Prostate gland (tissue), 2 donors: ENCODE data around the gene FAM174C. TPM values are rescaled to one million over a fixed set of nuclear protein-coding genes. Genes with fewer than 3 reads are reported as not detected.

ENCODE experiments used
- DNase-seq: peaks from one replicate; pipeline ENCODE4 v3.0.0-alpha.2; 2019; ENCODE audit warnings: low spot score
- H3K27ac ChIP-seq, 2 donors: fragments of 200-600 bp; sonication (generic); 2 replicates each; pipeline ENCODE4 v1.5.1; 2017 to 2019
- H3K27me3 ChIP-seq: fragments of 200-600 bp; sonication (generic); replicated peaks from 2 replicates; pipeline ENCODE4 v1.5.1; 2019; ENCODE audit not compliant: insufficient read depth
- H3K36me3 ChIP-seq, 2 donors: fragments of 200-600 bp; sonication (generic); 1 replicate in 1 of 2; 2 replicates in 1 of 2; pipeline versions ENCODE4 v1.5.1 to v1.8.1; 2017 to 2019
- H3K4me1 ChIP-seq: fragments of 200-600 bp; sonication (generic); replicated peaks from 2 replicates; pipeline ENCODE4 v1.5.1; 2019
- H3K4me3 ChIP-seq, 2 donors: fragments of 200-600 bp; sonication (generic); 2 replicates each; pipeline ENCODE4 v1.5.1; 2017 to 2019
- H3K9me3 ChIP-seq: fragments of 200-600 bp; sonication (generic); 2 replicates; pipeline ENCODE4 v1.5.1; 2017
- POLR2A ChIP-seq: fragments of 450-650 bp; IDR thresholded peaks from one replicate; pipeline ENCODE4 v1.6.1; 2016; ENCODE audit warnings: antibody characterized with exemption, mild to moderate bottlenecking
- POLR2AphosphoS5 ChIP-seq: sonication (generic); formaldehyde crosslinking; IDR thresholded peaks from one replicate; pipeline ENCODE4 v1.6.1; 2017; ENCODE audit warnings: antibody characterized with exemption
- WGBS: methylation state at CpG from one replicate; pipeline ENCODE4 v1.1.5; 2018; 5-methylcytosine and 5-hydroxymethylcytosine counted together
- intact Hi-C: fragments of 100-400 bp; cut with DNase I; formaldehyde crosslinking; loops from one replicate; pipeline ENCODE4 v1.14.2; 2022
- total RNA-seq, 2 donors: library from RNA; depleted of rRNA; stranded (reverse); fragments of >200 nt; gene quantifications; one replicate each; pipeline ENCODE4 v1.1.0, GENCODE V29; 2016
- TF ChIP-seq, protein P1 (sequence below), 4 experiments: fragments of 200-600 bp in 2 of 4; fragments of 450-650 bp in 2 of 4; sonication (generic) in 2 of 4; IDR thresholded peaks; 1 replicate in 3 of 4; 2 replicates in 1 of 4; pipeline ENCODE4 v1.5.1; 2016 to 2019; ENCODE audit warnings: antibody characterized with exemption in 4 of 4, mild to moderate bottlenecking in 2 of 4, moderate library complexity in 2 of 4

FAM174C gene
- total RNA-seq, 2 donors from 2014 or later, result 95.1 to 98.7 TPM

DNA sequence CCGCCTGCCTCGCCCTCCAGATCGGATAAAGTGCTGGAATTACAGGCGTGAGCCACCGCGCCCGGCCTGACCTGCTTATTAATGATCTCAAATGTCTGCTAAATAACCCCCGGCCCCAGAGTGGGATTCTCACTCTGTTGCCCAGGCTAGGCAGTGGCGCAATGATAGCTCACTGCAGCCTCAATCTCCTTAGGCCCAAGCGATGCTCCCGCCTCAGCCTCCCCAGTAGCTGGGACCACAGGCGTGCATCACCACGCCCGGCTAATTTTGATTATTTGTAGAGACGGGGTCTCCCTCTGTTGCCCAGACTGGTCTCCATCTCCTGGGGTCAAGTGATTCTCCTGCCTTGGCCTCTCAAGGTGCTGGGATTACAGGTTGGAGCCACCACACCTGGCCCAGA, 34.4 kb upstream of the FAM174C start:
- WGBS, result 67% methylated on average over 15 of the region's 15 CpGs
- Histone ChIP-seq H3K27me3 (no peaks in the 10 kb centered on the region), H3K27ac (peak overlapping the region; percentile 89 to 90), H3K9me3 (no peaks in the 10 kb centered on the region), H3K4me1 (peaks cover 36% of the 10 kb centered on the region), H3K36me3 (no peaks in the 10 kb centered on the region), H3K4me3 (peak overlapping the region in 1 of 2 donors; percentile 83)
- intact Hi-C loops, result loop anchor here (10.0 kb wide), 1 partner anchor 206 kb away; no protein-coding TSS in a partner anchor
- TF ChIP-seq POLR2A, result no peak
- no peak for DNase-seq

DNA sequence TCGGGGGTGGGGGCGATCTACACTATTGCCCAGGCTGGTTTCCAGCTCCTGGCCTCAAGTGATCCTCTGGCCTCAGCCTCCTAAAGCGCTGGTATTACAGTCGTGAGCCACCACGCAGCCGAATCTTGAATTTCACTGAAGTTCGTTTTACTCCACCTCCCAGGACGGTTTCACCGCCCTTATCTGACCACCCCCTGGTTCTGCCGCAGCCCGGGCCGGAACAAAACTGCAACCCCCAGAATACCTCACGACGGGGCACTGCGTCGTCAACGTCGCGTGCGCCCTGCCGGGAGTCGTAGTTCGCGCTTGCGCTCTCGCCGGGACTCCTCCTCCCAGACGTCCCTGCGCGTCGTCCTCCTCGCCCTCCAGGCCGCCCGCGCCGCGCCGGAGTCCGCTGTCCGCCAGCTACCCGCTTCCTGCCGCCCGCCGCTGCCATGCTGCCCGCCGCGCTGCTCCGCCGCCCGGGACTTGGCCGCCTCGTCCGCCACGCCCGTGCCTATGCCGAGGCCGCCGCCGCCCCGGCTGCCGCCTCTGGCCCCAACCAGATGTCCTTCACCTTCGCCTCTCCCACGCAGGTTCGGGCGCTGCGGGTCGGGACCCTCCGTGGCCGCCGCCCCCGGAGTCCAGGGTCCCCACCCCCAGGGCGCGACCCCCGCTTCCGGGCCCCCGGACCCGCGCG, 33.8 kb upstream of the FAM174C start, which contains the start of gene ATP5F1D:
Gene ATP5F1D (plus strand): TSS at position 335 of the 679 bp plus-strand sequence. CDS start 100 bp downstream, at position 435.
- TF ChIP-seq POLR2AphosphoS5 (peak; percentile 96), POLR2A (peak; percentile 77)
- TF ChIP-seq, protein P1, sequence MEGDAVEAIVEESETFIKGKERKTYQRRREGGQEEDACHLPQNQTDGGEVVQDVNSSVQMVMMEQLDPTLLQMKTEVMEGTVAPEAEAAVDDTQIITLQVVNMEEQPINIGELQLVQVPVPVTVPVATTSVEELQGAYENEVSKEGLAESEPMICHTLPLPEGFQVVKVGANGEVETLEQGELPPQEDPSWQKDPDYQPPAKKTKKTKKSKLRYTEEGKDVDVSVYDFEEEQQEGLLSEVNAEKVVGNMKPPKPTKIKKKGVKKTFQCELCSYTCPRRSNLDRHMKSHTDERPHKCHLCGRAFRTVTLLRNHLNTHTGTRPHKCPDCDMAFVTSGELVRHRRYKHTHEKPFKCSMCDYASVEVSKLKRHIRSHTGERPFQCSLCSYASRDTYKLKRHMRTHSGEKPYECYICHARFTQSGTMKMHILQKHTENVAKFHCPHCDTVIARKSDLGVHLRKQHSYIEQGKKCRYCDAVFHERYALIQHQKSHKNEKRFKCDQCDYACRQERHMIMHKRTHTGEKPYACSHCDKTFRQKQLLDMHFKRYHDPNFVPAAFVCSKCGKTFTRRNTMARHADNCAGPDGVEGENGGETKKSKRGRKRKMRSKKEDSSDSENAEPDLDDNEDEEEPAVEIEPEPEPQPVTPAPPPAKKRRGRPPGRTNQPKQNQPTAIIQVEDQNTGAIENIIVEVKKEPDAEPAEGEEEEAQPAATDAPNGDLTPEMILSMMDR (IDR thresholded peaks at IDR 0.05), result peak in 2 of 4 experiments; percentile 35 to 37
- 1% methylated on average over 69 of the region's 79 CpGs for WGBS
- intact Hi-C loops, result loop anchor here (10.0 kb wide), 1 partner anchor 207 kb away; no protein-coding TSS in a partner anchor
- Histone ChIP-seq H3K9me3 (no peaks in the 10 kb centered on the region), H3K27ac (peak within 1 kb of the TSS; percentile 89 to 90), H3K4me1 (peaks cover 42% of the 10 kb centered on the region), H3K27me3 (no peaks in the 10 kb centered on the region), H3K4me3 (peak within 1 kb of the TSS; percentile 83 to 92), H3K36me3 (no peaks in the 10 kb centered on the region)
- peak; percentile 92 for DNase-seq

DNA sequence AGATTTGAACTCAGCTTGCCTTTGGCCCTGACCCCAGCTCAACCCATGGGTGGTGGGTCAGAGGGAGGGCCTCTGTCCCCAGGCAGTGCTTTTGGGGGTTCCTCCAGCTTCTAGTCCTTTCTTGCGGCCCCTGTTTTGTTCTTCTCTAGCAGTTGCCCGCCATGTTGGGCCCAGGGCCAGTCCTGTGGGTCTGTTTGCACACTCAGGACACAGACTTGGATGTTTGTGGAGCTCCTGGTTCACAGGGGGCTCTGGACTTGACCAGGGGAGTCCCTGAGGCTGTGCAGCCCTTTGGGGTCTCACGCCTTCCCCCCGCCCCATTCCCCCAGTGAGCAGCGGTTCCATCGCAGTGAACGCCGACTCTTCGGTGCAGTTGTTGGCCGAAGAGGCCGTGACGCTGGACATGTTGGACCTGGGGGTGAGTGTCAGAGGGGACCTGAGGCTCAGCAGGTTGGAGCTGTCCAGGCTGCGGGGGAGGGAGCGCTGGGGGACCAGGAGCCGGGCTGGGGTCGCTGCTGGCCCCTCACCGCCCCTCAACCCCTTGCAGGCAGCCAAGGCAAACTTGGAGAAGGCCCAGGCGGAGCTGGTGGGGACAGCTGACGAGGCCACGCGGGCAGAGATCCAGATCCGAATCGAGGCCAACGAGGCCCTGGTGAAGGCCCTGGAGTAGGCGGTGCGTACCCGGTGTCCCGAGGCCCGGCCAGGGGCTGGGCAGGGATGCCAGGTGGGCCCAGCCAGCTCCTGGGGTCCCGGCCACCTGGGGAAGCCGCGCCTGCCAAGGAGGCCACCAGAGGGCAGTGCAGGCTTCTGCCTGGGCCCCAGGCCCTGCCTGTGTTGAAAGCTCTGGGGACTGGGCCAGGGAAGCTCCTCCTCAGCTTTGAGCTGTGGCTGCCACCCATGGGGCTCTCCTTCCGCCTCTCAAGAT, 31.3 kb upstream of the FAM174C start:
- Histone ChIP-seq H3K36me3 (no peaks in the 10 kb centered on the region), H3K27me3 (no peaks in the 10 kb centered on the region), H3K27ac (peak overlapping the region; percentile 91 to 100), H3K4me1 (peaks cover 42% of the 10 kb centered on the region), H3K4me3 (peak overlapping the region in 1 of 2 donors; percentile 4), H3K9me3 (no peaks in the 10 kb centered on the region)
- TF ChIP-seq, protein P1 (IDR thresholded peaks at IDR 0.05), result peak; percentile 94 to 99 (median 98)
- peak; percentile 79 for TF ChIP-seq POLR2AphosphoS5
- no peak for TF ChIP-seq POLR2A
- intact Hi-C loops, result loop anchor here (1.0 to 10.0 kb wide), 2 partner anchors 22 to 209 kb away; no protein-coding TSS in a partner anchor
- 30% methylated on average over 31 of the region's 33 CpGs for WGBS
- peak; percentile 87 for DNase-seq

DNA sequence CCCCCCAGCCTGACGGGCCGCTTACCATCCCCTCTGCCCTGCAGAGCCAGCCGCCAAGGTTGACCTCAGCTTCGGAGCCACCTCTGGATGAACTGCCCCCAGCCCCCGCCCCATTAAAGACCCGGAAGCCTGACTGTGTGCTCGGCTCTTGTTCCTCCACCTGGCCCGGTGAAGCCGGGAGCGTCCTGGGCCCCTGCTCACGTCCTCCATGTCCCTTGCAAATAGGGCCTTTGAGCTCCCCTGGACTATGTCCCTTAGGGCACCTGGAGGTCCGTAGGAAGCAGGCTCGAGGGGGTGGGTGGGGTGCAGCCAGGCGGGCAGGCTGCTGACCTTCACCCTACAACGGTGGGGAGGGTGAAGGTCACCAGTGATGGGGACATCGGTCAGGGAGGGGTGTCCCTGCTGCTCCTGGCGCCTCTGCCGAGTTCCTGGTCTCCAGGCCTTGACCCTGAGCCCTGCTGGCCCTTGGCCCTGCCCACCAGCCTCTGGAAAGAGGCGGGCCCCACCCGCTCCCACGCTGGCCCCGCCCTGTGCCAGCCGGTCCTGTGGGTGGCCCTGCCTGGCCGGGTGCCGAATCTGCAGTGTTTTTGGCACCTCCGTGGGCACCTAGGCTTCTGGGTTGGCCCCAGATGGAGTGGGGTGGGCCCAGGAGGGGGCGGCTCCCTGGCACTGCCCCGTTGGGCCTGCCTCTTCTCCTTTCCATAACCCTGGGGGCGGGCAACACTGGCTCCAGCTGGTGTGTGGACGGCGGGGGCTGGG, 30.5 kb upstream of the FAM174C start:
- TF ChIP-seq POLR2A (peak; percentile 24), POLR2AphosphoS5 (peak; percentile 12)
- TF ChIP-seq, protein P1 (IDR thresholded peaks at IDR 0.05), result no peak
- 11% methylated on average over 21 of the region's 31 CpGs for WGBS
- Histone ChIP-seq H3K27me3 (no peaks in the 10 kb centered on the region), H3K4me1 (peaks cover 42% of the 10 kb centered on the region), H3K27ac (peak overlapping the region; percentile 91 to 100), H3K4me3 (peak overlapping the region in 1 of 2 donors; percentile 4), H3K9me3 (no peaks in the 10 kb centered on the region), H3K36me3 (no peaks in the 10 kb centered on the region)
- peak; percentile 56 for DNase-seq
- intact Hi-C loops, result loop anchor here (1.0 to 10.0 kb wide), 2 partner anchors 21 to 210 kb away; no protein-coding TSS in a partner anchor
